ENCODE data around the gene TRIM37.

GRCh38 chr17:59149841-59150511 lies 43.3 kb upstream of the TRIM37 start:
- TF ChIP-seq CTCF (IDR thresholded peaks at IDR 0.05) (no peak), EZH2 (IDR thresholded peaks at IDR 0.05; ENCODE audit: borderline replicate concordance, insufficient read depth, low read depth, low read length, poor library complexity, severe bottlenecking) (no peak)

All from B cell (primary cell).